Loucy (cell line): ENCODE results near the gene TOB1.

ENCODE experiments used
- H2AFZ ChIP-seq: fragments of 200-600 bp; sonication (generic); 2 replicates; pipeline ENCODE4 v1.6.0; 2016; ENCODE audit warnings: antibody characterized with exemption, mild to moderate bottlenecking, low read length, moderate library complexity
- H3F3A ChIP-seq: fragments of 200-600 bp; 2 replicates; pipeline ENCODE4 v1.6.0; 2016; ENCODE audit warnings: antibody characterized with exemption, low read depth, mild to moderate bottlenecking
- H3K27me3 ChIP-seq: fragments of 200-600 bp; sonication (generic); 2 replicates; pipeline ENCODE4 v1.6.1; 2014; ENCODE audit warnings: low read length, mild to moderate bottlenecking; ENCODE audit not compliant: insufficient read depth, poor library complexity, severe bottlenecking
- H3K36me3 ChIP-seq: fragments of 200-600 bp; sonication (generic); 2 replicates; pipeline ENCODE4 v1.6.1; 2016; ENCODE audit warnings: low read length; ENCODE audit not compliant: insufficient read depth
- H3K4me1 ChIP-seq: fragments of 200-600 bp; sonication (generic); 2 replicates; pipeline ENCODE4 v1.5.1; 2014; ENCODE audit warnings: low read length, mild to moderate bottlenecking; ENCODE audit not compliant: insufficient read depth, poor library complexity, severe bottlenecking
- H3K4me2 ChIP-seq: fragments of 200-600 bp; sonication (generic); 2 replicates; pipeline ENCODE4 v1.6.0; 2014; ENCODE audit warnings: antibody characterized with exemption, low read length, low read depth, mild to moderate bottlenecking; ENCODE audit not compliant: poor library complexity, severe bottlenecking
- H3K4me3 ChIP-seq: fragments of 200-600 bp; sonication (generic); 2 replicates; pipeline ENCODE4 v1.5.1; 2014; ENCODE audit warnings: low read length, mild to moderate bottlenecking, mixed read lengths; ENCODE audit not compliant: poor library complexity, severe bottlenecking
- H3K79me2 ChIP-seq: fragments of 200-600 bp; sonication (generic); 2 replicates; pipeline ENCODE4 v1.6.1; 2014; ENCODE audit warnings: low read length; ENCODE audit not compliant: insufficient read depth
- H3K9ac ChIP-seq: fragments of 200-600 bp; sonication (generic); 2 replicates; pipeline ENCODE4 v1.6.0; 2014; ENCODE audit warnings: mild to moderate bottlenecking, low read depth, low read length, moderate library complexity; ENCODE audit not compliant: poor library complexity, severe bottlenecking
- H3K9me2 ChIP-seq: fragments of 200-600 bp; sonication (generic); replicated peaks from 2 replicates; pipeline ENCODE4 v1.6.1; 2016; ENCODE audit warnings: low read depth, low read length, mixed read lengths
- H3K9me3 ChIP-seq: fragments of 200-600 bp; sonication (generic); 2 replicates; pipeline ENCODE4 v1.6.1; 2014; ENCODE audit warnings: mild to moderate bottlenecking, antibody characterized with exemption, low read length, low read depth; ENCODE audit not compliant: insufficient read depth
- H4K20me1 ChIP-seq: fragments of 200-600 bp; sonication (generic); 2 replicates; pipeline ENCODE4 v1.6.0; 2014; ENCODE audit warnings: antibody characterized with exemption, low read length, mild to moderate bottlenecking; ENCODE audit not compliant: insufficient read depth, poor library complexity, severe bottlenecking
- EZH2phosphoT487 ChIP-seq: fragments of 200-600 bp; IDR thresholded peaks from 2 replicates; pipeline ENCODE4 v1.6.1; 2018; ENCODE audit warnings: antibody characterized with exemption, mild to moderate bottlenecking, moderate library complexity, borderline replicate concordance
- TF ChIP-seq, protein P1 (sequence below): fragments of 200-600 bp; sonication (generic); conservative IDR thresholded peaks from 2 replicates; pipeline ENCODE4 v1.5.1; 2014; ENCODE audit warnings: mild to moderate bottlenecking, antibody characterized with exemption, low read length

The TOB1 gene

DNA sequence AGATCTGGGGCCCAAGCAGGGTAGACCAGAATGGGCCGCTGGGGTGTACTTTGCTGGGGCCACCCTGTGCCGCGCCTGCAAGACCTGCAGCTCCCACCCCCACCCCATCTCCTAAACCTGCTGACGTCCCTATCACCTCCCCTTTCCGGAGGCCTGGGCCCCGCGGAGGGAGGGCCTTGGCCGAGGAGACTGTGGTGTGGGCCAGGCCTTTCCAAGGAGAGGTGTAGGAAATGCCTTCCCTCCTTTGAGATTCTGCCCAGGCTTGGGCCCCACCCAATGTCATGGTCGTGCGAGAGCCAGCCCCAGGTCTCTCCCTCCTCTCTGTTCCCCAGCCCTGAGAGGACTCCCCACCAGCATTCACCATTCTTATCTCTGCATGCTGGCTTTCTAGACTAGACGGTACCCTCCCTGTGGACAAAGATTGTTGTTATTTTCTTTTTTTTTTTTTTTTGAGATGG lies 34.7 kb downstream of the TOB1 start:
- no peaks in the 10 kb centered on the region for H3F3A ChIP-seq
- H3K79me2 ChIP-seq, result no peaks in the 10 kb centered on the region
- H3K4me3 ChIP-seq, result no peak overlapping the region
- no peaks in the 10 kb centered on the region for H3K4me1 ChIP-seq
- TF ChIP-seq EZH2phosphoT487, result no peak
- TF ChIP-seq, protein P1, sequence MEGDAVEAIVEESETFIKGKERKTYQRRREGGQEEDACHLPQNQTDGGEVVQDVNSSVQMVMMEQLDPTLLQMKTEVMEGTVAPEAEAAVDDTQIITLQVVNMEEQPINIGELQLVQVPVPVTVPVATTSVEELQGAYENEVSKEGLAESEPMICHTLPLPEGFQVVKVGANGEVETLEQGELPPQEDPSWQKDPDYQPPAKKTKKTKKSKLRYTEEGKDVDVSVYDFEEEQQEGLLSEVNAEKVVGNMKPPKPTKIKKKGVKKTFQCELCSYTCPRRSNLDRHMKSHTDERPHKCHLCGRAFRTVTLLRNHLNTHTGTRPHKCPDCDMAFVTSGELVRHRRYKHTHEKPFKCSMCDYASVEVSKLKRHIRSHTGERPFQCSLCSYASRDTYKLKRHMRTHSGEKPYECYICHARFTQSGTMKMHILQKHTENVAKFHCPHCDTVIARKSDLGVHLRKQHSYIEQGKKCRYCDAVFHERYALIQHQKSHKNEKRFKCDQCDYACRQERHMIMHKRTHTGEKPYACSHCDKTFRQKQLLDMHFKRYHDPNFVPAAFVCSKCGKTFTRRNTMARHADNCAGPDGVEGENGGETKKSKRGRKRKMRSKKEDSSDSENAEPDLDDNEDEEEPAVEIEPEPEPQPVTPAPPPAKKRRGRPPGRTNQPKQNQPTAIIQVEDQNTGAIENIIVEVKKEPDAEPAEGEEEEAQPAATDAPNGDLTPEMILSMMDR, result no peak
- no peak overlapping the region for H3K9ac ChIP-seq
- H4K20me1 ChIP-seq, result no peaks in the 10 kb centered on the region
- H3K4me2 ChIP-seq, result no peak overlapping the region
- no peaks in the 10 kb centered on the region for H3K9me3 ChIP-seq
- H3K9me2 ChIP-seq, result no peaks in the 10 kb centered on the region
- H3K36me3 ChIP-seq, result no peaks in the 10 kb centered on the region
- no peaks in the 10 kb centered on the region for H3K27me3 ChIP-seq
- H2AFZ ChIP-seq, result no peak overlapping the region

DNA sequence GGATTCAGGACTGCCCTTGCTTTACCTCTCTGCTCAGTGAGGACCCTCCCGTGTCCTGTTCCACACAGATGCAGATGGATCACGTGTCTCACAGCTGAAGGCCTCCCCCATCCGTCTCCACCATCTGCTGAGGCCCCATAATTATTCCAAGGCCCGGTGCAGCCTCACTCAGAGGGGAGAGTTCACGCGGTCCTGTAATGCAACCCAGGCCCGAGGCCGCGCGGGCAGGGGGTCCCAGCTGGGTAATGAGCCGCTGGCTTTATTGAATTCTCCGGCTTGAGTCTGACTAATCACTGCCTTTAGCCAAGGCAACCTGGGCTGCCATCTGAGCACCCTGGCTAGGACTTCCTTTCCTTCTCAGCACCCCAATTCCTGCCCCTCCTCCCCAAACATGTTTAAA lies 35.2 kb downstream of the TOB1 start:
- Histone ChIP-seq H3K36me3 (no peaks in the 10 kb centered on the region), H3K4me2 (no peak overlapping the region), H3K4me1 (no peaks in the 10 kb centered on the region), H3K79me2 (no peaks in the 10 kb centered on the region), H3K9me3 (no peaks in the 10 kb centered on the region), H3K4me3 (no peak overlapping the region), H3K9me2 (no peaks in the 10 kb centered on the region), H4K20me1 (no peaks in the 10 kb centered on the region), H3F3A (no peaks in the 10 kb centered on the region), H2AFZ (no peak overlapping the region), H3K9ac (no peak overlapping the region), H3K27me3 (no peaks in the 10 kb centered on the region)
- TF ChIP-seq, protein P1, result no peak
- no peak for TF ChIP-seq EZH2phosphoT487

DNA sequence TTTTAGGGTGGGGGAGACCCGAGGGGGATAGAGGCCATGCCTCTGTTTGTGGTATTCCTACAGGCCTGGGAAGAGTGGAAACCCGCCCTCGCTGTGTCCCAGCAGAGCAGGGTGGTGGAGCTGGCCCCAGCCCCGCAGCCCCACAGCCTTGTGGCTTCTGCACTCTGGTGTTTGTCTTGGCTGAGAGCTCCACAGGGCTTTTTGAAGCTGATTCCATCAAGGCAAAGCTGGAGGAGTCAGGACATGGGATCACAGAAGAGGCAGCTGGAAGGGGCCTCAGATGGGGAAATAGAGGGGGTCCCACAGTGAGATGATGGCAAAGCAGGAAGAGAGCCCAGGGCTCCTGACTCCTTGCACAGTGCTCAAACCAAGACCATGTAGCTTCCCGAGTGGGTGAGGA lies 35.8 kb downstream of the TOB1 start:
- Histone ChIP-seq H3K9me3 (no peaks in the 10 kb centered on the region), H2AFZ (no peak overlapping the region), H3K4me1 (no peaks in the 10 kb centered on the region), H3K36me3 (no peaks in the 10 kb centered on the region), H3K4me2 (no peak overlapping the region), H3K79me2 (no peaks in the 10 kb centered on the region), H3K27me3 (no peaks in the 10 kb centered on the region), H3K9ac (no peak overlapping the region), H4K20me1 (no peaks in the 10 kb centered on the region), H3K9me2 (no peaks in the 10 kb centered on the region), H3F3A (no peaks in the 10 kb centered on the region), H3K4me3 (no peak overlapping the region)
- no peak for TF ChIP-seq EZH2phosphoT487
- TF ChIP-seq, protein P1, result no peak
